Ascending aorta (tissue), 2 donors: ENCODE results near the gene D2HGDH. TPM values are rescaled to one million over a fixed set of nuclear protein-coding genes. Genes with fewer than 3 reads are reported as not detected.
A peak's percentile ranks its signal among the peaks of the same experiment; 100 is the strongest.

Experiments
- DNase-seq, 2 donors: peaks; one replicate each; pipeline ENCODE4 v3.0.0-alpha.2; 2019; ENCODE audit warnings: low spot score in 2 of 2
- H3K27ac ChIP-seq, 2 donors: fragments of 200-600 bp; sonication (generic); one replicate each; pipeline ENCODE4 v1.5.1; 2016 to 2017; ENCODE audit warnings: mild to moderate bottlenecking in 1 of 2
- H3K27me3 ChIP-seq: fragments of 200-600 bp; sonication (generic); one replicate; pipeline ENCODE4 v1.5.1; 2017
- H3K36me3 ChIP-seq, 2 donors: fragments of 200-600 bp; sonication (generic); one replicate each; pipeline ENCODE4 v1.5.1; 2016
- H3K4me1 ChIP-seq, 2 donors: fragments of 200-600 bp; sonication (generic); one replicate each; pipeline ENCODE4 v1.5.1; 2016 to 2017; ENCODE audit warnings: mild to moderate bottlenecking in 1 of 2
- H3K4me3 ChIP-seq, 2 donors: fragments of 200-600 bp; sonication (generic); one replicate each; pipeline ENCODE4 v1.5.1; 2016 to 2017; ENCODE audit warnings: mild to moderate bottlenecking in 1 of 2
- H3K9me3 ChIP-seq, 2 donors: fragments of 200-600 bp; sonication (generic); one replicate each; pipeline ENCODE4 v1.5.1; 2016
- CTCF ChIP-seq, 3 experiments: fragments of 200-600 bp in 2 of 3; fragments of 450-650 bp in 1 of 3; sonication (generic) in 2 of 3; IDR thresholded peaks; one replicate each; pipeline ENCODE4 v1.5.1; 2016 to 2019; ENCODE audit warnings: antibody characterized with exemption in 3 of 3, mild to moderate bottlenecking in 1 of 3, moderate library complexity in 1 of 3
- intact Hi-C: fragments of 100-400 bp; cut with DNase I; formaldehyde crosslinking; loops from one replicate; pipeline ENCODE4 v1.15.1; 2023
- total RNA-seq: library from RNA; depleted of rRNA; stranded (reverse); fragments of >200 nt; gene quantifications from one replicate; pipeline ENCODE4 v1.1.0, GENCODE V29; 2016

The D2HGDH gene
- total RNA-seq, 1 donor from 2014 or later, result 22.2 TPM

GRCh38 chr2:241726459-241726858 is 8.0 kb upstream of the D2HGDH start:
- Histone ChIP-seq H3K4me3 (no peak overlapping the region), H3K9me3 (no peaks in the 10 kb centered on the region), H3K27ac (no peak overlapping the region), H3K27me3 (no peaks in the 10 kb centered on the region), H3K36me3 (peaks cover 22 to 47% of the 10 kb centered on the region in 2 donors), H3K4me1 (no peaks in the 10 kb centered on the region)
- TF ChIP-seq CTCF (IDR thresholded peaks at IDR 0.05), result no peak
- no peak for DNase-seq
- intact Hi-C loops, result no loop called here

GRCh38 chr2:241728000-241728399 is 6.4 kb upstream of the D2HGDH start:
- DNase-seq, result no peak
- H3K4me1 ChIP-seq, result no peaks in the 10 kb centered on the region
- no peaks in the 10 kb centered on the region for H3K9me3 ChIP-seq
- no peak for TF ChIP-seq CTCF (IDR thresholded peaks at IDR 0.05)
- no peak overlapping the region for H3K4me3 ChIP-seq
- H3K27ac ChIP-seq, result peak overlapping the region in 1 of 2 donors; percentile 2
- intact Hi-C loops, result no loop called here
- H3K27me3 ChIP-seq, result no peaks in the 10 kb centered on the region
- peaks cover 17 to 33% of the 10 kb centered on the region in 2 donors for H3K36me3 ChIP-seq

- peak in 1 of 2 donors; percentile 76 for DNase-seq
- Histone ChIP-seq H3K36me3 (peaks cover 11 to 26% of the 10 kb centered on the region in 2 donors), H3K9me3 (no peaks in the 10 kb centered on the region), H3K27me3 (no peaks in the 10 kb centered on the region), H3K27ac (peak overlapping the region in 1 of 2 donors; percentile 2), H3K4me3 (no peak overlapping the region), H3K4me1 (no peaks in the 10 kb centered on the region)
- no peak for TF ChIP-seq CTCF (IDR thresholded peaks at IDR 0.05)
- intact Hi-C loops, result no loop called here
These were observed 5.8 kb upstream of the D2HGDH start for GRCh38 chr2:241728627-241729026.

- intact Hi-C loops, result loop anchor here (5.0 to 10.0 kb wide), 2 partner anchors 375 to 878 kb away; partner anchors contain the start of gene FARP2
- Histone ChIP-seq H3K36me3 (peaks cover 5 to 14% of the 10 kb centered on the region in 2 donors), H3K27ac (no peak overlapping the region), H3K9me3 (no peaks in the 10 kb centered on the region), H3K27me3 (no peaks in the 10 kb centered on the region), H3K4me1 (peaks cover 0 to 5% of the 10 kb centered on the region in 2 donors), H3K4me3 (no peak overlapping the region)
- TF ChIP-seq CTCF (IDR thresholded peaks at IDR 0.05), result no peak
- no peak for DNase-seq
These were observed 4.6 kb upstream of the D2HGDH start for GRCh38 chr2:241729868-241730267.

- intact Hi-C loops, result loop anchor here (5.0 to 10.0 kb wide), 2 partner anchors 376 to 878 kb away; partner anchors contain the start of gene FARP2
- H3K27ac ChIP-seq, result no peak overlapping the region
These were observed 3.6 kb upstream of the D2HGDH start for GRCh38 chr2:241730671-241731293.

More at GRCh38 chr2:241730671-241731293, 3.6 kb upstream of the D2HGDH start:
- Histone ChIP-seq H3K4me3 (no peak overlapping the region), H3K27me3 (no peaks in the 10 kb centered on the region), H3K36me3 (peaks cover 0 to 7% of the 10 kb centered on the region in 2 donors), H3K4me1 (peaks cover 5% of the 10 kb centered on the region in 2 donors), H3K9me3 (no peaks in the 10 kb centered on the region)
- no peak for TF ChIP-seq CTCF (IDR thresholded peaks at IDR 0.05)
- no peak for DNase-seq
